SH-SY5Y (cell line): Measurements from ENCODE around the gene NXPH1.

ENCODE experiments used
- GATA2 ChIP-seq: IDR thresholded peaks from 2 replicates; pipeline ENCODE4 v1.6.1; 2011; ENCODE audit warnings: mild to moderate bottlenecking, low read depth, low read length
- GATA3 ChIP-seq: IDR thresholded peaks from 2 replicates; pipeline ENCODE4 v1.6.1; 2011; ENCODE audit warnings: low read depth, mild to moderate bottlenecking, low read length, moderate library complexity

GRCh38 chr7:8592167-8592566, 158.8 kb downstream of the NXPH1 start:
- TF ChIP-seq GATA2 (no peak), GATA3 (no peak)
